Nephron progenitor cell (in vitro differentiated cells): ENCODE results near the gene KCNH5.

Experiments
- DNase-seq: peaks from one replicate; pipeline ENCODE4 v3.0.0; 2021
- H3K27ac Mint-ChIP-seq: 2 replicates; pipeline ENCODE4 v1.8.0; 2021; ENCODE audit warnings: mild to moderate bottlenecking, moderate library complexity, mixed read lengths
- H3K27me3 Mint-ChIP-seq: 2 replicates; pipeline ENCODE4 v1.8.0; 2021; ENCODE audit warnings: mild to moderate bottlenecking, low read depth, mixed read lengths; ENCODE audit not compliant: poor library complexity
- H3K36me3 Mint-ChIP-seq: 2 replicates; pipeline ENCODE4 v1.8.0; 2021; ENCODE audit warnings: low read depth, mixed read lengths
- H3K4me1 Mint-ChIP-seq: 2 replicates; pipeline ENCODE4 v1.8.0; 2021; ENCODE audit warnings: mixed read lengths
- H3K4me3 Mint-ChIP-seq: 2 replicates; pipeline ENCODE4 v1.8.0; 2021; ENCODE audit warnings: mild to moderate bottlenecking, moderate library complexity, mixed read lengths
- H3K9me3 Mint-ChIP-seq: 2 replicates; pipeline ENCODE4 v1.8.0; 2021; ENCODE audit warnings: mild to moderate bottlenecking, moderate library complexity, mixed read lengths
- TF ChIP-seq, protein P1 (sequence below): fragments of 200-600 bp; sonication (generic); IDR thresholded peaks from 2 replicates; pipeline ENCODE4 v1.5.0; 2021; ENCODE audit warnings: antibody characterized with exemption

KCNH5 gene, protein sequence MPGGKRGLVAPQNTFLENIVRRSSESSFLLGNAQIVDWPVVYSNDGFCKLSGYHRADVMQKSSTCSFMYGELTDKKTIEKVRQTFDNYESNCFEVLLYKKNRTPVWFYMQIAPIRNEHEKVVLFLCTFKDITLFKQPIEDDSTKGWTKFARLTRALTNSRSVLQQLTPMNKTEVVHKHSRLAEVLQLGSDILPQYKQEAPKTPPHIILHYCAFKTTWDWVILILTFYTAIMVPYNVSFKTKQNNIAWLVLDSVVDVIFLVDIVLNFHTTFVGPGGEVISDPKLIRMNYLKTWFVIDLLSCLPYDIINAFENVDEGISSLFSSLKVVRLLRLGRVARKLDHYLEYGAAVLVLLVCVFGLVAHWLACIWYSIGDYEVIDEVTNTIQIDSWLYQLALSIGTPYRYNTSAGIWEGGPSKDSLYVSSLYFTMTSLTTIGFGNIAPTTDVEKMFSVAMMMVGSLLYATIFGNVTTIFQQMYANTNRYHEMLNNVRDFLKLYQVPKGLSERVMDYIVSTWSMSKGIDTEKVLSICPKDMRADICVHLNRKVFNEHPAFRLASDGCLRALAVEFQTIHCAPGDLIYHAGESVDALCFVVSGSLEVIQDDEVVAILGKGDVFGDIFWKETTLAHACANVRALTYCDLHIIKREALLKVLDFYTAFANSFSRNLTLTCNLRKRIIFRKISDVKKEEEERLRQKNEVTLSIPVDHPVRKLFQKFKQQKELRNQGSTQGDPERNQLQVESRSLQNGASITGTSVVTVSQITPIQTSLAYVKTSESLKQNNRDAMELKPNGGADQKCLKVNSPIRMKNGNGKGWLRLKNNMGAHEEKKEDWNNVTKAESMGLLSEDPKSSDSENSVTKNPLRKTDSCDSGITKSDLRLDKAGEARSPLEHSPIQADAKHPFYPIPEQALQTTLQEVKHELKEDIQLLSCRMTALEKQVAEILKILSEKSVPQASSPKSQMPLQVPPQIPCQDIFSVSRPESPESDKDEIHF

DNA sequence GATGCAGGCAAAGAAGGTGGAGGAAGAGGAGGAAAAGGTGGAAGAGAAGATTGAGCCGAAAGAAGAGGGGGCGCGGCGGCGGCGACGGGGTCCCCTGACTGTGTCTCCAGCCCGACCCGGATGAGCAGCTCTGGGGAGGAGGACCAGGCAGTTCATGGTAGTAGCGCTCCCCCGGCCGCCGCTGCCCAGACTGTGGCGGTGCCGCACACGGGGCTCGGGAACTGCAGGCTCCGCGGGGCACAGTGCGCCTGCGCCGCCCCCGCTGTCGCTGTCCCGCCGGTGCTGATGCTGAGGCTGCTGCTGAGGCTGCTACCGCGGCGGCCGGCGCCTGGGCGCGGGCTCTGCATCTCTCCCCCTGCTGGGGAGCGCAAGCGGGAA, at the start of gene KCNH5:
TSS of gene KCNH5 (minus strand) at position 225 of the 378 bp plus-strand sequence. CDS start 272 bp downstream, outside the sequence.
- Mint-ChIP-seq H3K27me3 (peaks cover 27% of the 10 kb centered on the region), H3K36me3 (no peaks in the 10 kb centered on the region), H3K27ac (no peak within 1 kb of the TSS), H3K4me1 (peaks cover 28% of the 10 kb centered on the region), H3K4me3 (peak within 1 kb of the TSS; percentile 87), H3K9me3 (no peaks in the 10 kb centered on the region)
- DNase-seq, result peak; percentile 91
- TF ChIP-seq, protein P1, sequence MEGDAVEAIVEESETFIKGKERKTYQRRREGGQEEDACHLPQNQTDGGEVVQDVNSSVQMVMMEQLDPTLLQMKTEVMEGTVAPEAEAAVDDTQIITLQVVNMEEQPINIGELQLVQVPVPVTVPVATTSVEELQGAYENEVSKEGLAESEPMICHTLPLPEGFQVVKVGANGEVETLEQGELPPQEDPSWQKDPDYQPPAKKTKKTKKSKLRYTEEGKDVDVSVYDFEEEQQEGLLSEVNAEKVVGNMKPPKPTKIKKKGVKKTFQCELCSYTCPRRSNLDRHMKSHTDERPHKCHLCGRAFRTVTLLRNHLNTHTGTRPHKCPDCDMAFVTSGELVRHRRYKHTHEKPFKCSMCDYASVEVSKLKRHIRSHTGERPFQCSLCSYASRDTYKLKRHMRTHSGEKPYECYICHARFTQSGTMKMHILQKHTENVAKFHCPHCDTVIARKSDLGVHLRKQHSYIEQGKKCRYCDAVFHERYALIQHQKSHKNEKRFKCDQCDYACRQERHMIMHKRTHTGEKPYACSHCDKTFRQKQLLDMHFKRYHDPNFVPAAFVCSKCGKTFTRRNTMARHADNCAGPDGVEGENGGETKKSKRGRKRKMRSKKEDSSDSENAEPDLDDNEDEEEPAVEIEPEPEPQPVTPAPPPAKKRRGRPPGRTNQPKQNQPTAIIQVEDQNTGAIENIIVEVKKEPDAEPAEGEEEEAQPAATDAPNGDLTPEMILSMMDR, result no peak

DNA sequence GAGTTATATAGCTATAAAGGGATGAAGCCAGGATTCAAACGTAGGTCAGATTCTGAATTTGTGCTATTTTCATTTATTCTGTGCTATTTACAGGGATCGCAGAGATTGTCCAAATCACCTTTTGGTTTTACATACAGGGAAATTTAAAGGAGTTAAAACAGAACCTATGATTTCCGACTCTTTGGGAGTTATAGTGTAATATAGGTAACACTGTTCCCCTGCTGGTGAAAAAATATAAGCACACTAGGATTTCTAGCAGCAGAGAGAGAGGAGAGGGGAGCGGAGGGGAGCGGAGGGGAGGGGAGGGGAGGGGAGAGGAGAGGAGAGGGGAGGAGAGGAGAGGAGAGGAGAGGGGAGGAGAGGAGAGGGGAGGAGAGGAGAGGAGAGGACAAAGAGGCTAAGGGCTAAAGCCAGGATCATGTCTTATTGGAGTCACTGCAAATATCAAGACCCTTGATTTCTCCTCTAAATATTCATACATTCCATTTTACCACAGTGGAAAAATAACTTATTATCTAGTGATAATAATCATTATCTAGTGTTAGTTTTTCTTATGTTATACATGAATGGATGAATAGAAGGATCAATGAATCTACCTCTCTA, 46.2 kb upstream of the KCNH5 start:
- Mint-ChIP-seq H3K27ac (no peak overlapping the region), H3K4me3 (no peak overlapping the region), H3K36me3 (no peaks in the 10 kb centered on the region), H3K27me3 (peaks cover 5% of the 10 kb centered on the region), H3K4me1 (peaks cover 7% of the 10 kb centered on the region), H3K9me3 (no peaks in the 10 kb centered on the region)
- TF ChIP-seq, protein P1, result no peak
- DNase-seq, result no peak

DNA sequence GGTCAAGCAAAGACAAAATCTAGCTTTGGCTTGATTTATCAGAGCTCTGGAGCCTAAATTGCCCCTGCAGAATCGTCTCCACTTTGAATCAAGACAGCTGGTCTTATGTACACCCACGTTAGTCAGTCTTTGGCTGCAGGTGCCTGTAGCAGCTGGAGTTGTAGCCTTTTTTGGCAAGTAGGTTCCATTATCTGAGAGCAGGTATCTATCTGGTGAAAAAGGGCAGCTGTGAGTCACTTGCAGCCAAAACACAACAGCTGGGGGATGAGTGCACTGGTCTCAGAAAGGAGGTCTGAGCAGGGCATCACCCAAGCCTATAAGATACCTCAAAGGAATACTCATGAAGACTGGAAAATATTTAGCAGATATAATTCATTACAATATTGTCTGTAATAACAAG, 43.6 kb upstream of the KCNH5 start:
- H3K9me3 Mint-ChIP-seq, result peaks cover 4% of the 10 kb centered on the region
- H3K4me1 Mint-ChIP-seq, result no peaks in the 10 kb centered on the region
- H3K27me3 Mint-ChIP-seq, result peaks cover 3% of the 10 kb centered on the region
- no peak overlapping the region for H3K27ac Mint-ChIP-seq
- no peak for DNase-seq
- TF ChIP-seq, protein P1, result no peak
- H3K4me3 Mint-ChIP-seq, result no peak overlapping the region
- H3K36me3 Mint-ChIP-seq, result no peaks in the 10 kb centered on the region

DNA sequence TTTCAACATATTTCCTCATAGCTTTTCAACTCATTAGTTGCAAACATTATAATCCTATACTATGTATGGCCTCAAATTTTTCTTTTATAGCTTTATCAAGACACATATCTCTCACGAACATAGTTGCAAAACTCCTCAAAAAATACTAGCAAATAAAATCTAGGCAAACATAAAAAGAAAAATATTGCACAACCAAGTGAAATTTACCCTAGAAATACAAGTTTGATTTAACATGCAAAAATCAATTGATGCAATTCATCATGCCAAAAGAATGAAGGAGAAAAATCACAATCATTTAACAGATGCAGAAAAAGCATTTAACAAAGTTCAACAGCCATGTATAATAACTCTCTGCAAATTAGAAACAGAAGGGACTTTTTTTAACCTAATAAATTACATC, 33.3 kb upstream of the KCNH5 start:
- DNase-seq, result no peak
- no peak overlapping the region for H3K4me3 Mint-ChIP-seq
- TF ChIP-seq, protein P1, result no peak
- H3K36me3 Mint-ChIP-seq, result no peaks in the 10 kb centered on the region
- H3K9me3 Mint-ChIP-seq, result peaks cover 4% of the 10 kb centered on the region
- no peaks in the 10 kb centered on the region for H3K4me1 Mint-ChIP-seq
- H3K27me3 Mint-ChIP-seq, result no peaks in the 10 kb centered on the region
- H3K27ac Mint-ChIP-seq, result no peak overlapping the region

DNA sequence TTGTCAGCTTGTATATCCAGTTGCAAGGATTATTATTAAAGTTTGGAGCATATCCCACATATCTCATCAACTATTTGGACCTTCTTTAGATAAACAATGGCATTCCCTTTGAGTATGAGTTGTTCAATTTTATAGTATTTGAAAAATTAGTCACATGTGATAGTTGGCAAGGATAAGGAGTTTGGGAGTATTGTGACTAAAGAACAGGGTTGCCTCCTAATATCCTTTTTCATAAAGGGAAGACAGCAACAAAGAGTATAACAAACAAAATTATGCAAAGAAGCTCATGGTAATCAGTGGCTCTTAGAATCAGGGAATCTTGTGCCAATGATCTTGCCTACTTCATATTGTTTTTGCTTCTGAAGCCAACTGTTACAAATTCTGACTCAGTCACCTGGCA, 31.2 kb upstream of the KCNH5 start:
- no peaks in the 10 kb centered on the region for H3K27me3 Mint-ChIP-seq
- no peak overlapping the region for H3K4me3 Mint-ChIP-seq
- H3K27ac Mint-ChIP-seq, result no peak overlapping the region
- H3K36me3 Mint-ChIP-seq, result no peaks in the 10 kb centered on the region
- H3K4me1 Mint-ChIP-seq, result no peaks in the 10 kb centered on the region
- peaks cover 4% of the 10 kb centered on the region for H3K9me3 Mint-ChIP-seq
- TF ChIP-seq, protein P1, result no peak
- DNase-seq, result no peak
